ENCODE data around the gene PSMD5. TPM values are rescaled to one million over a fixed set of nuclear protein-coding genes. Genes with fewer than 3 reads are reported as not detected.

Gene PSMD5
- total RNA-seq, 1 experiment from 2014 or later = 53.0 TPM

- CTCF ChIA-PET = no interaction called here
- POLR2A ChIA-PET = no interaction called here
- H3K27me3 ChIP-seq (ENCODE audit: control insufficient read depth, insufficient read depth, low read length) = no peaks in the 10 kb centered on the region
- H3K27ac ChIP-seq (ENCODE audit: low read length) = peak overlapping the region; percentile 91
- TF ChIP-seq SIN3A (IDR thresholded peaks at IDR 0.05; ENCODE audit: borderline replicate concordance, insufficient read depth, low read depth, low read length) (no peak), TCF7L2 (IDR thresholded peaks at IDR 0.05; ENCODE audit: low read depth, low read length) (no peak), REST (IDR thresholded peaks at IDR 0.05; ENCODE audit: insufficient read depth in 1 of 2, low read depth in 2 of 2, low read length in 1 of 2) (no peak), POLR2AphosphoS5 (IDR thresholded peaks at IDR 0.05; ENCODE audit: low read depth, low read length) (no peak)
- TF ChIP-seq, protein P1, sequence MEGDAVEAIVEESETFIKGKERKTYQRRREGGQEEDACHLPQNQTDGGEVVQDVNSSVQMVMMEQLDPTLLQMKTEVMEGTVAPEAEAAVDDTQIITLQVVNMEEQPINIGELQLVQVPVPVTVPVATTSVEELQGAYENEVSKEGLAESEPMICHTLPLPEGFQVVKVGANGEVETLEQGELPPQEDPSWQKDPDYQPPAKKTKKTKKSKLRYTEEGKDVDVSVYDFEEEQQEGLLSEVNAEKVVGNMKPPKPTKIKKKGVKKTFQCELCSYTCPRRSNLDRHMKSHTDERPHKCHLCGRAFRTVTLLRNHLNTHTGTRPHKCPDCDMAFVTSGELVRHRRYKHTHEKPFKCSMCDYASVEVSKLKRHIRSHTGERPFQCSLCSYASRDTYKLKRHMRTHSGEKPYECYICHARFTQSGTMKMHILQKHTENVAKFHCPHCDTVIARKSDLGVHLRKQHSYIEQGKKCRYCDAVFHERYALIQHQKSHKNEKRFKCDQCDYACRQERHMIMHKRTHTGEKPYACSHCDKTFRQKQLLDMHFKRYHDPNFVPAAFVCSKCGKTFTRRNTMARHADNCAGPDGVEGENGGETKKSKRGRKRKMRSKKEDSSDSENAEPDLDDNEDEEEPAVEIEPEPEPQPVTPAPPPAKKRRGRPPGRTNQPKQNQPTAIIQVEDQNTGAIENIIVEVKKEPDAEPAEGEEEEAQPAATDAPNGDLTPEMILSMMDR (IDR thresholded peaks at IDR 0.05) = no peak
- peak overlapping the region in 1 of 2 experiments; percentile 63; a peak in 1 of 4 replicates for H3K4me3 ChIP-seq (ENCODE audit: low read depth in 2 of 2, low read length in 2 of 2)
- DNase-seq (ENCODE audit: low read depth, low spot score) = no peak
- no peaks in the 10 kb centered on the region; the same call in 1 of the 2 replicates for H3K36me3 ChIP-seq (ENCODE audit: control insufficient read depth, insufficient read depth, low read length)
- in situ Hi-C loops (cut with HindIII; ENCODE audit: low pct_unique_long_range_greater_than_20kb, low sequenced_read_pairs) (no loop called here), intact Hi-C loops (cut with micrococcal nuclease; ENCODE audit: unreplicated experiment) (loop anchor here (5.0 kb wide), 1 partner anchor 49 kb away; the partner anchor contains the start of gene TRAF1)
- no peak for ATAC-seq
- TSS peak; percentile 91 for BruUV-seq (replicated peaks)
- H3K4me1 ChIP-seq (ENCODE audit: control insufficient read depth, insufficient read depth, low read length) = peaks cover 36% of the 10 kb centered on the region
- H3K9me3 ChIP-seq (ENCODE audit: control insufficient read depth, insufficient read depth, low read depth, low read length) = no peaks in the 10 kb centered on the region
These were observed 35.7 kb upstream of the PSMD5 start for GRCh38 chr9:120878188-120879130.

- peak; percentile 67 for ATAC-seq
- Histone ChIP-seq H3K9me3 (ENCODE audit: control insufficient read depth, insufficient read depth, low read depth, low read length) (no peaks in the 10 kb centered on the region), H3K27ac (ENCODE audit: low read length) (peak overlapping the region; percentile 91), H3K4me3 (ENCODE audit: low read depth in 2 of 2, low read length in 2 of 2) (peak overlapping the region; percentile 50 to 63), H3K27me3 (ENCODE audit: control insufficient read depth, insufficient read depth, low read length) (no peaks in the 10 kb centered on the region), H3K36me3 (ENCODE audit: control insufficient read depth, insufficient read depth, low read length) (no peaks in the 10 kb centered on the region; the same call in 1 of the 2 replicates), H3K4me1 (ENCODE audit: control insufficient read depth, insufficient read depth, low read length) (peaks cover 38% of the 10 kb centered on the region)
- POLR2A ChIA-PET = no interaction called here
- no peak for DNase-seq (ENCODE audit: low read depth, low spot score)
- TF ChIP-seq POLR2AphosphoS5 (IDR thresholded peaks at IDR 0.05; ENCODE audit: low read depth, low read length) (no peak), TCF7L2 (IDR thresholded peaks at IDR 0.05; ENCODE audit: low read depth, low read length) (no peak)
- TF ChIP-seq, protein P1 (IDR thresholded peaks at IDR 0.05) = no peak; the same call in 1 of the 2 replicates
- CTCF ChIA-PET = no interaction called here
- no TSS peak for BruUV-seq (replicated peaks)
- intact Hi-C loops (cut with micrococcal nuclease; ENCODE audit: unreplicated experiment) = loop anchor here (5.0 kb wide), 1 partner anchor 50 kb away; the partner anchor contains the start of gene TRAF1
- in situ Hi-C loops (cut with HindIII; ENCODE audit: low pct_unique_long_range_greater_than_20kb, low sequenced_read_pairs) = no loop called here
These were observed 34.7 kb upstream of the PSMD5 start for GRCh38 chr9:120877276-120878034.
